ENCODE measurements around the gene TBC1D19.
"Not testable (repeated sequence)": the region's sequence is repeated elsewhere in the genome, so short reads cannot be mapped to it uniquely, and the experiment has no call there.

TBC1D19 gene, protein sequence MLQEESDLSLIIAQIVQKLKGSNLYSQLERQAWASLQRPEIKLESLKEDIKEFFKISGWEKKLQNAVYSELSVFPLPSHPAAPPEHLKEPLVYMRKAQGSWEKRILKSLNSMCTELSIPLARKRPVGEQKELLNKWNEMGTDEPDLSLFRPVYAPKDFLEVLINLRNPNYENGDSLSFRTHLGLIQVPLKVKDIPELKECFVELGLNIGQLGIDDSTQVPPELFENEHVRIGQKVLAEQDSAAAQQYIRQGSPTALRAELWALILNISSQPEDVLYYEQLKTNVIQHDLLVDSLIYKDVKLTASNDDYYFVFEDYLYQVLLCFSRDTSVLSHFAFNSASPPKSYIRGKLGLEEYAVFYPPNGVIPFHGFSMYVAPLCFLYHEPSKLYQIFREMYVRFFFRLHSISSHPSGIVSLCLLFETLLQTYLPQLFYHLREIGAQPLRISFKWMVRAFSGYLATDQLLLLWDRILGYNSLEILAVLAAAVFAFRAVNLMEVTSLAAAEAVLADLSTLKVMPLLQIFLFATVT

DNA sequence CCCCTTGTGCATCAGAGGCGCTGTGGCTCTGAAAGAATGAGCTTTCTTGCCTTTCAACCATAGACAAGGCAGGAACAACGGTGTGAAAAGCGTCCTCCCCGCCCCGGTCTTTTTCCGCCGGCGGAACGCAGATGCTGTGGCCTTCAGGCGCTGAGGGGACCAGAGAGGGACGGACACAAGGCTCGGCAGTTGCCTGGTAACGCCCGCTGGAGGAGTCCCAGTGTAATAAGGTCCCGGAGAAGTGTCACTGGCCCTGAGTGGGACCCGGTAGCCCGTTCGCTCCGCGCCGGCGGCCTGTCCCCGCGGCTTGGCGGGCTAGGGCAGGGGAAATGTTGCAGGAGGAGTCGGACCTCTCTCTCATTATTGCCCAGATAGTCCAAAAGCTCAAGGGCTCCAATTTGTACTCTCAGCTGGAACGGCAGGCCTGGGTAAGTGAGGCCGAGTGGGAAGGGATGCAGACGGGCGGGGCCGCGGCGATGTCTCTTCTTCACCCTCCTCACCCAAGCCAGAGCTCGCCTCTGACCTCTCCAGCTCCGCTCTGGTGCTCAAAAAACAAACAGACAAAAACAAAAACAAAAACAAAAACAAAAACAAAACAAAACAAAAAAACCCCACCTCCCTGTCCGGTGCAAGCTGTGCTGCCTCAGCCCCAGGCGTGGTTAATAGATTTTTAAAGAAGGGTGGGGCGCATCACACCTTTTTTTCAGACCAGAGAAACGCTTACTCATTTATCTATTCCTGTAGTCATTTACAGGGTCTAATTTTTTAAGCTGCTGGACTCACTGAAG is at the start of gene TBC1D19:
Gene TBC1D19, plus strand, starts transcription at position 220 of the 788 bp plus-strand sequence. Its CDS starts 110 bp downstream, at position 330.
- in situ Hi-C loops (cut with MboI; ENCODE audit: low sequenced_read_pairs): no loop called here

DNA sequence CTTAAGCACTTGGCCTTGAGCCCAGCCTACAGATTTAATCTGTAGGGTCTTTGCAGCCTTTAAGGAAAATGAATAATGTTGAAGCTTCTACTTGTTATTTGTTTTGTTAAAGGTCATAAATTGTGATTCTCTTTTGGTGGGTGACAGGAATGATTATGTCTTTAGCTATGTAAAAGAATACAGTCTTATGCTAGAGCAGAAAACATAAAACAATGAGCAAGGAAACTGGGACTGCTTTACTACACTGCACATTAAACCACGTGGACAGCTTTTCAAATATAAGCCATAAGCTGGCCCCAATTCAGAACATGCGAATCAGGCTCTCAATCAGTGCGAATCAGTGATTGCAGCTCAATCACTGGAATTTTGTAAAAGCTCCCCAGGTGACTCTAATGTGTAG is 40.9 kb upstream of the TBC1D19 start:
- in situ Hi-C loops (cut with MboI; ENCODE audit: low sequenced_read_pairs): no loop called here

DNA sequence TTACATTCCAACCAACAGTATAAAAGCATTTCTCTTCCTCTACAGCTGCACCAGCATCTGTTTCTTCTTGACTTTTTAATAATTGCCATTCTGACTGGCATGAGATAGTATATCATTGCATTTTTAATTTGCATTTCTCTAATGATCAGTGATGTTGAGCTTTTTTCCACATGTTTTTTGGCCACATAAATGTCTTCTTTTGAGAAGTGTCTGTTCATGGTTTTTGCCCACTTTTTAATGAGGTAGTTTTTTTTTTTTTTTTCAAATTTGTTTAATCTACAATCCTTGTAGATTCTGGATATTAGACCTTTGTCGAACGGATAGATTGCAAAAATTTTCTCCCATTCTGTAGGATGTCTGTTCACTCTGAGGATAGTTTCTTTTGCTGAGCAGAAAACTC is 39.5 kb upstream of the TBC1D19 start:
- in situ Hi-C loops (cut with MboI; ENCODE audit: low sequenced_read_pairs): no loop called here

DNA sequence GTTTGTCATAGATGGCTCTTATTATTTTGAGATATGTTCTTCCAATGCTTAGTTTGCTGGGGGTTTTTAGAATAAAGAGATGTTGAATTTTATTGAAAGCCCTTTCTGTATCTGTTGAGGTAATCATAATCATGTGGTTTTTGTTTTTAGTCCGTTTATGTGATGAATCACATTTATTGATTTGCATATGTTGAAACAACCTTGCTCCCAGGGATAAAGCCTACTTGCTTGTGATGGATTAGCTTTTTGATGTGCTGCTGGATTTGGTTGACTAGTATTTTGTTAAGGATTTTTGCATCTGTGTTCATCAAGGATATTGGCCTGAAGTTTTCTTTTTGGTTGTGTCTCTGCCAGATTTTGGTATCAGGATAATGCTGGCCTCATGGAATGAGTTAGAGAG is 35.5 kb upstream of the TBC1D19 start:
- in situ Hi-C loops (cut with MboI; ENCODE audit: low sequenced_read_pairs): not testable (repeated sequence)

DNA sequence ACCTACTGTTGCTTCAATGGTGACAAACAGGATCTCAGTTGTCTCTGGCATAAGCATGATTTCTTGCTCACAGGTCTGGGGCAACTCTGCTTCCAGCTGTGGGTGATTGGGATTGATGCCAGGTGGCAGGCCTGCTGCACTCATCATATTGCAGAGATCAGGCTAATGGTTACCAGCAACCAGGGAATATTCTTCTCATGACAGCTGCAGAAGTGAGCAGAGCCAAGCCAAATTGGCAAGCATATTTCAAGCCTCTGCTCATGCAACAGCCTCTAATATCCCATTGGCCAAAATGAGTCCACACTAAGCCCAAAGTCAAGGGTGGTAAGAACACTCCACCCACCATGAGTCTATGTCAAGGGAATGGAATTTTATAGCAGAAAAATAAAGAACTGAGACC is 26.7 kb upstream of the TBC1D19 start:
- in situ Hi-C loops (cut with MboI; ENCODE audit: low sequenced_read_pairs): no loop called here

DNA sequence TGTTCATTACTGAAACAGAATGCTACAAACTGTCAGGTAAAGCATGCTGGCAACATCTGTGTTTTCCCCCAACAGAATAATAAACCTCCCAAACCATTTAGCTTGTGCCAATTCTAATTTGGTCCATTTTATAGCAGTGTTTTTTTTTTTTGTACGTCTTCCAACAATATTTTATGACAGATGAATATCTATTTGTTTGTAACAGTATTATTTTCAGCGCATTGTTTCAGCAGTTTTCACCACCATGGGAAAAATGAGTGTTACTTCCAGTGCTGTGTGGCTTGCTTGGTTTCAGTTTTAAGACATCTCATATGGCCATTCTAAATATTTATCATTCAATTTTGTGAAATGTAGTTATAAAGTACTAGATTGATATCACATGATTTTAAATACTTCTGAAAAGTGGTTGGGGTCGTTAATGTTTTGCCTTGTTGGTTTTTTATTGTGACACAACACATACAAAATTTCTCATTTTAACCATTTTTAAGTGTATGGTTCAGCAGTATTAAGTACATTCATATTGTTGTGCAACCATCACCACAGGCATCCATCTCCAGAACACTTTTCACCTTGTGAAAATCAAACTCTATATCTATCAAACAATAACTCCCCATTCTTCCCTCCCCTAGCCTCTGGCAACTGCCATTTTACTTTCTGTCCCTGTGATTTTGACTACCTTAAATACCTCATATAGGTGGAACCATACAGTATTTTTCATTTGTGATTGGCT is 25.6 kb upstream of the TBC1D19 start:
- in situ Hi-C loops (cut with MboI; ENCODE audit: low sequenced_read_pairs): no loop called here

DNA sequence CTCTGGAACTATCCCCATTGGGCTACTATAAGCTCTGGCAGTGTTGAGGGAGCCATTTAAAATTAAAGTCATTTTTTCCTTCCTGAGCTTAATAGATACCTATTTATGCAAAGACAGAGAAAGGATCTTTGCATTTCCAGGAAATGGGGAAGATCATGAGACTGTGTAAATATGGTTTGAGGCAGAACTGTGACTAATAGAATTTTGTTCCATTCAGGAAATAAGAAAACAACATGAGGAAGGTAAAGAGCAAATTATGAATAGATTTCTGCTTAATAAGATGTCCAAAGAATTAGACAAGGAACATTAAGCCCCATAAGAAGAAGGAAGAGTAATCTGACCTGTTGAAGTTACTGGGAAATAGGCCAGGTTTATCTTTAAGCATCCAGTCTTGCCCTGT is 17.8 kb upstream of the TBC1D19 start:
- in situ Hi-C loops (cut with MboI; ENCODE audit: low sequenced_read_pairs): no loop called here

DNA sequence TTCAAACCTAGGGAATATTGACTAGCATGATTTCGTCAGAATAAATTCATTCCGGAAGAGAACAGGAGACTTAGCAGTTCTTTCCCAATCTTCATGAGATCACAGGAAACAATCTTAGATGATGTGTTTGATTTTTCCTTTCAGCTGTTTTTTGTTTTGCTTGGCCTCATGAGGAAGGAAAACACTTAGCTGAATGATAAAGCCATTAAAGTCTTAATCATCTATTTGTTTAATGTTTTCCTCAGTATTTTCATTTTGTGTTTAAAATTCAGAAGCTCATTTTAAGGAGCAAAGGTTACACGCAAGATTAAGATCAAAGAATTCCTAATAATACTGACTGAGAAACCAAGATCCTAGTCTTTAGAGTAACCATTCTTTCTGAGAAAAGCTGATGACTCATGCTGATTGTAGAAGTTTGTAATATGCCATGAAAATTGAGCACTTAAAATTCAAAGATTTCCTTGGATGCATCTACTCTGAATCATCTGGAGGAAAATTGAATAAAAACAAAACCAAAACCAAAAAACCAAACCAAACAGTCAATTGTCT is 15.4 kb upstream of the TBC1D19 start:
- in situ Hi-C loops (cut with MboI; ENCODE audit: low sequenced_read_pairs): no loop called here

DNA sequence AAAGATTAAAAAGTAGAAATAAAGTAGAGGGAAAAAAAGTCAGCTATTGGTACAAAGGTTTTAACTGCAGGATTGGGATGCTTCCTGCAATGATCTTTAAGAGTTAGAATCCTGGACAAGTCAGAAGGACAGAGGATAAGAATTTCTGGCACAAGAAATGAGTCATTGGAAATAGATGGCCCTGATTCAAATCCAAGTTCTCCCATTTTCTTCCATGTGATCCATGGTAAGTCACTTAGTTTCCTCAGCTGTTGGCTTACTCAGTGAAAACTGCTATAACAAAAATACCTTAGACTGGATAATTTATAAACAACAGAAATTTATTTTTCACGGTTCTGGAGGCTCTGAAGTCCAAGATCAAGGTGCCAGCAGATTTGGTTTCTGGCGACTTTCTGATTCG is 13.3 kb upstream of the TBC1D19 start:
- in situ Hi-C loops (cut with MboI; ENCODE audit: low sequenced_read_pairs): no loop called here

DNA sequence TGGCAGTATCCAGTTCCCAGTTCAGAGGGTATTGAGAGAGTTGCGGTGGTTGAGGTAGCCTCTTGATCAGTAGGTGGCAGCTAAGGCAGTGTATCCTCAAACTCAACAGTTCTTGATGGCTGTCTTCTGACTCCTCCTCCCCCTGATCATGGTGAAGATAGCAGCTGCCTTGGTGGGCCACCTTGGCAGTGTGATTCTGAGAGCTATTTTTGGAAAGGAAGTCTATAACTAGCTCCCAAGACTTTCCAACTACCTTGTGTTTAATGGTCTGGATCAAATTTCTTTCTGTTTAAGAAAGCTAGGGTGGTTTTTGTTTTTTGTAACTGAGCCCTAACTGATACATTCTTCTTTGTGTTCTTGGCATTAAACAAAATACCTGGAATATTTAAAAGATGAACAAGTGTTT is 10.5 kb upstream of the TBC1D19 start:
- in situ Hi-C loops (cut with MboI; ENCODE audit: low sequenced_read_pairs): no loop called here

DNA sequence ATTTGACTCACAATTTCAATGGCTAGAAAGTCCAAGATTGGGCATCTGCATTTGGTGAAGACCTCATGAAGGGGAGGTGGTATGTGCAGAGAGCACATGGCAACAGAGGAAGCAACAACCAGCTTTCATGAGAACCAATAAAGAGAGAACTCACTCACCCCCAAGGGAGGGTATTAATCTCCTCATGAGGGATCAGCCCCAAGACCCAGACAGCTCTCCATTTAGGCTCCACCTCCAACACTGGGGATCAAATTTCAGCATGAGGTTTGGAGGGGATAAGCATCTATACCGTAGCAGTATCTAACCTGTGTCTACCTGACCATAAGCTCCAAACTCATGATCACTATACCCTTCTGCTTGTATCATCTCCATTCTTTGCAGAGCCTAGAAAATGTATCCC is 9.3 kb upstream of the TBC1D19 start:
- in situ Hi-C loops (cut with MboI; ENCODE audit: low sequenced_read_pairs): no loop called here

DNA sequence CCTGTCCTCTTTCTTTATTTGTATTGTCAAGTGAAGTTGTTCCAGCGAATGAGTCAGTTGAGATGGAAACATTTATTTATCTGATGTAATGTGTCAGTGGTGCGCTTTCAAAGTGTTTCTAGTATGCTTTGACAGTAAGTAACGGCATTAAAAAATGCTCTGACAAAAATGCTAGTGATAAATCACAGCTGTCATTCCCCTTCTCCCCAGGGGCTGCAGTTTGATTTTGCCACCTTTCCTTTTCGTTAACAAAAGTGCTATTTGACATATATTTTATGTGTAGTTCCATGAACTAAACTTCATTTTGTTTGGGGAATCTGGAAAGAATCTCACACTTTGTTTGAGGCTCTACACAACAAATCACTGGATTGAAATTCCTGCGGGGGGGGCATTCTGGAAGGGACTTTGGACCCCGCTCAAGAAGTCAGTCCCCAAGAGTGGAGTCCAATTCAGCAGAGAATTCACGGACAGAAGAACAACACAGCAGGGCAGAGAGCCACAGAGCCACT is 7.6 kb upstream of the TBC1D19 start:
- in situ Hi-C loops (cut with MboI; ENCODE audit: low sequenced_read_pairs): no loop called here

DNA sequence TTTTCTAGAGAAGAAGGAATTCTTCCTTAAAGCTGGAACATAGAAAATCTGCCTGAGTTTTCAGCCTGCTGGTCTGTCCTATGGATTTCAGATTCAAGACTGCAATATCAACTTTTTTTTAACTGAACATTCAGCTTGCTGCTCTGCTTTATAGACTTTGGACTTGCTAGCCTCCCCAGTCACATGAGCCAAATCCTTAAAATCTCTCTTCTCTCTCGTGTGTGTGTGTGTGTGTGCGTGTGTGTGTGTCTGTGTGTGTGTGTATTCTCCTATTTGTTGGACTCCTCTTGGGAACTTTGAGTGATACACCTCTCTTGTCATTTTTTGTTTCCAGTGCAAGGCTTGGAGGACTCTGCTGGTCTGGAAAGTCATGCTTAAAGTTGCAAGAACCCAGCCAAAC is 6.8 kb upstream of the TBC1D19 start:
- in situ Hi-C loops (cut with MboI; ENCODE audit: low sequenced_read_pairs): no loop called here

DNA sequence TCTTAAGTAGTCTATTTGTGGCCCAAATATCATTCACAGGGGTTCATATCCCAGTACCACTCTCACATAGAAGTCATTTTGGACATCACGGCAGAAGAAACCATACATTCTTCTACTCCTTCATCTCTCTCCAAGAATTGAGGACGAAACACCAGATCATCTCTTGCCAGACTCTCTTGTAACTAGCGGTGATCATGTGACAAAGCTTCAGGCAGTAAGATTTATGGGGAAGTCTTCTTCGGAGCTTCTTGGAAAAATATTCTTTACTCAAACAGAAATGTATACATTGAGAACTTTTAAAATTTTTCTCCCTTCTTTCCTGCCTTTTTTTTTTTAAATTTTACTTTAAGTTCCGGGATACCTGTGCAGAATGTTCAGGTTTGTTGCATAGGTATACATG is 4.7 kb upstream of the TBC1D19 start:
- in situ Hi-C loops (cut with MboI; ENCODE audit: low sequenced_read_pairs): no loop called here

DNA sequence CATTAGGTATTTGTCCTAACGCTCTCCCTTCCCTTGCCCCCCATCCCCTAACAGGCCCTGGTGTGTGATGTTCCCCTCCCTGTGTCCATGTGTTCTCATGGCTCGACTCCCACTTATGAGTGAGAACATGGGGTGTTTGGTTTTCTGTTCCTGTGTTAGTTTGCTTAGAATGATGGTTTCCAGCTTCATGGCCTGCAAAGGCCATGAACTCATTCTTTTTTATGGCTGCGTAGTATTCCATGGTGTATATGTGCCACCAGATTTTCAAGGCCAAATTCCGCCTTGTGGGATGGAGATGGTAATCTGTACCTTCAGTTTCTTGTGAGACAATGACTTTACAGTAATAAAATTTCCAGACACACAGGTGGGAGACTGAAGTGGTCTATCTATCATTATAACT is 2.5 kb upstream of the TBC1D19 start:
- in situ Hi-C loops (cut with MboI; ENCODE audit: low sequenced_read_pairs): not testable (repeated sequence)

DNA sequence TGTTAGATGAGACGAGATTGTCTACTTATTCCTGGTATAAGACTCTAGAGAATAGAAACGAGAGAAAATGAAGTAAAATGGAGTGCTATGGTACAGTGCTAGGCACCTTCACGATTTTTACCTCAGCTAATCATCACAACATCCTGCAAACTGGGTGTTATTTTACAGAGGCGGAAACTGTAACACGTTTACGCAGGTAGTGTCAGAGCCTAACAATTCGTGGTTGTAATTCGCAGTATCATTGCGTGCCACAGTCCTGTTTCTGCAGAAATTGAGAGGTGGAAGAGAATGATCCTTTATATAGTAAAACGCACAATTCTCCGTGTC is 383 bp upstream of the TBC1D19 start:
- in situ Hi-C loops (cut with MboI; ENCODE audit: low sequenced_read_pairs): no loop called here

DNA sequence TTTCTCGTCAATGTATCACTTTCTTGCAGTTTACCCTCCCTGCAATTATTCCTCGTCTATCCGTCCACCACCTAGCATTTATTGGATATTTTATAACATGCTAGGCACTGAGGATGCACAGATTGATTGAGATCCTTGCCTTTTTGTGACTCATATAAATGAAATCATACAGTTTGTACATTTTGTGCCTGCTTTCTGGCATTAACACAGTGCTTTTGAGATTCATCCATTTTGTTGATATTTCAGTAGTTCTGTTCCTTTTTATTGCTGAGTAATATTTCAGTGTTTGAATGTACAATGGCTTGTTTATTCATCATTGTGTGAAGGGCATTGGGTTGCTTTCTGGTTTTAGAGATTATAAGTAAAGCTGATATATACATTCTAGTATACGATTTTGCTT is 841 bp downstream of the TBC1D19 start:
- in situ Hi-C loops (cut with MboI; ENCODE audit: low sequenced_read_pairs): no loop called here

DNA sequence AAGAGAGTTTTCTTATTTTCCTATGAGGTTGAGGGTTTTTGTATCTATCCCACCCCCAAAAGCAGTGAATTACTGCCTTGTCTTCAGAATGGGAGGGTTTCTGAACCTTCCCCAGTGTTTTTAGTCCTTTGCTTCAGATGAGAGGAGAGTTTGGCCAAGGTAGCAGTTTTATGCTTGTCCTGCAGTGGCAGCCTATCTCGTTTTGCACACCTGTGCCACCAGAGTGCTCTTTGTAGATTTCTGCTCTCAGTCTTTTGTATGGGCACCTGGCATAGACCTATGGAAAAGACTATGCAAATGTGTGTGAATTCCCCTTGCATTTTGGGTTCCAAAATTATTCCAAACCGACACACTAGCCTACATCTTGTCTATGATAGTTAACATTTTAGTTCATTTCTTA is 5.8 kb downstream of the TBC1D19 start:
- in situ Hi-C loops (cut with MboI; ENCODE audit: low sequenced_read_pairs): no loop called here

DNA sequence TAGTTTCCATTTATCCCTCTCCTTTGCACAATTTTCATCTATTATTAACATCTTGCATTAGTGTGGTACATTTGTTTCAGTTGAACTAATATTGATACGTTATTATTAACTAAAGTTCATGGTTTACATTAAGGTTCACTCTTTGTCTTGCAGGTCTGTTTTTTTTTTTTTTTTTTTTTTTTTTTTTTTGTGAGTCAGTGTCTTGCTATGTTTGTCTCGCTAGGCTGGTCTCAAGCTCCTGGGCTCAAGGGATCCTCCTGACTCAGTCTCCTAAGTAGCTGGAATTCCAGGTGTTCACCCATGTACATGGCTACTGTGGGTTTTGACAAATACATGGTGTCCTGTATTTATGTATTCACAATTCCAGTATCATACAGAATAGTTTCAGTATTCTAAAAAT is 6.8 kb downstream of the TBC1D19 start:
- in situ Hi-C loops (cut with MboI; ENCODE audit: low sequenced_read_pairs): no loop called here

DNA sequence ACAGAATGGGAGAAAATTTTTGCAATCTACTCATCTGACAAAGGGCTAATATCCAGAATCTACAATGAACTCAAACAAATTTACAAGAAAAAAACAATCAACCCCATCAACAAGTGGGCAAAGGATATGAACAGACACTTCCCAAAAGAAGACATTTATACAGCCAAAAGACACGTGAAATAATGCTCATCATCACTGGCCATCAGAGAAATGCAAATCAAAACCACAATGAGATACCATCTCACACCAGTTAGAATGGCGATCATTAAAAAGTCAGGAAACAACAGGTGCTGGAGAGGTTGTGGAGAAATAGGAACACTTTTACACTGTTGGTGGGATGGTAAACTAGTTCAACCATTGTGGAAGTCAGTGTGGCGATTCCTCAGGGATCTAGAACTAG is 9.7 kb downstream of the TBC1D19 start:
- in situ Hi-C loops (cut with MboI; ENCODE audit: low sequenced_read_pairs): not testable (repeated sequence)

DNA sequence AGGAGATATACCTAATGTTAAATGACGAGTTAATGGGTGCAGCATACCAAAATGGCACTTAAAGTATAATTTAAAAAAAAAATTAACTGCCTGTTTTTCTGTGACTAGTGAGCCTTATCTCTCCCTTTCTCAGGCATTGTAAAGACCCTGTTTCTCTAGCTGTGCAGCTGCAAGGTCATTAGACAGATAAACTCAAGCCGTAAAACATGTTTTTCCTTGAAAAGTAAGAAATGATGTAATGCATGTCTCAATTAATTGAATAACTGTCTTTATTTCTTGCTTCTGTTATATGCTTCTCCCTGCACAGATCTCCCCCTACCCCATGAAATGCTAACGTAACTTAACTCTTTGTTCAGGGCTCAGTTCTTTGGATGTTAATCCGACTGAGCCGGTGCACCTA is 10.5 kb downstream of the TBC1D19 start:
- in situ Hi-C loops (cut with MboI; ENCODE audit: low sequenced_read_pairs): no loop called here

Data from HL-60/S4 treated with retinoic acid at 250 ng/mL for 4 days and 3 days (cell line).